ENCODE data around the gene CCRL2.
"Not testable (repeated sequence)": the region's sequence is repeated elsewhere in the genome, so short reads cannot be mapped to it uniquely, and the experiment has no call there.

CCRL2 gene

GRCh38 chr3:46380471-46381221 lies 26.4 kb upstream of the CCRL2 start:
- DNase-seq, result no peak

DNA sequence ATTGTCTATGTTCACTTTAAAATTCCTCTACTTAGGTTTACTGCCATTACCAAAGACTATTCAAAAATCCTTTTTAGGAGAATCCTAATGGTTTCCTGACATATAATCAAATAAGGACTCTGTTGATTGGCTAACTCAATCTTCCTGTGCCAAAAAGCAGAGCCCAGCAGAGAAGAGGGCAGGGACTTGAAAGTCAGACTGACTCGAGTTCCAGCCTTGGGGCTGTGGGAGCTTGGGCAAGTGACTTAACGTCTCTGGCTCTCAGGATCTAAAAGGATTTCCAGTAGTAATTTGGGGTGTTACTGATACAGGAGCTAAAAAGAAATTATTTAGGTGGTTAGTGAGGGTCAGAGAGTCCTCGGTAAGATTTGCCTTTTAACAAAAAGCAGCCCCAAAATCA lies 25.4 kb upstream of the CCRL2 start:
- DNase-seq, result no peak

GRCh38 chr3:46383211-46383950 lies 23.7 kb upstream of the CCRL2 start:
- DNase-seq, result no peak

DNA sequence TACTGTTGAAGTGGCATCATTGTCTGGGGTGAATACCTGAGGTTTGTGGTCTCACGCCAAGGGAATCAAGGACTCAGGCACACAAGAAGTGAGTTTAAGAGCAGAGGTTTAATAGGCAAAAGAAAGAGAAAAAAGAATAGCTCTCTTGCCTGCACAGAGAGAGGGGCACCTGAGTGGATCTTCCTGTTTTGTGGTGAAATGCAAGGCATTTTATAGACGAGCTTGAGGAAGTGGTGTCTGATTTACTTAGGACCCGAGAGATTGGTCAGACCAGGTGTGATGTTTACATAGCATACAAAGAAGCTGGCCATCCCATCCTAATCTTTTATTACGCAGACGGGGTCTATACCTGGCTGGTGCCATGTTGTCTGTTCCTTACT lies 23.1 kb upstream of the CCRL2 start:
- peak; percentile 72 for DNase-seq

DNA sequence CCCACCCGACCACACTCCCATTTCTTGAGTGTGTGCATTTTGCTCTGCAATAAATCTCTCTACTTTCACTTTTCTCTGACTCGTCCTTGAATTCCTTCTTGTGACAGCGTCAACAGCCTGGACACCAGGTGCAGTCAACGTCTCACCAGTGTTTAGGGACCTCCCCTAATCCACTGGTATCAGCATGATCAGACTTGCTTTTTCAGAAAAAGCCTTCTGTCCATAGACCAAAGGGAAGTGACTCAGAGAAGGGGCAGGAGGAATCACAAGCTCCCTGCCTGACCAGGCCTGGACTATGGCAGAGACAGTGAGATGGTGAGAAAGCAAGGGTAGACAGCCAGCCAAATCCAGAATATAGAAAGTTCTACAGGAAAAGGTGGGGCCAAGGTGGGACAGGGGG lies 20.9 kb upstream of the CCRL2 start:
- peak; percentile 66 for DNase-seq

DNA sequence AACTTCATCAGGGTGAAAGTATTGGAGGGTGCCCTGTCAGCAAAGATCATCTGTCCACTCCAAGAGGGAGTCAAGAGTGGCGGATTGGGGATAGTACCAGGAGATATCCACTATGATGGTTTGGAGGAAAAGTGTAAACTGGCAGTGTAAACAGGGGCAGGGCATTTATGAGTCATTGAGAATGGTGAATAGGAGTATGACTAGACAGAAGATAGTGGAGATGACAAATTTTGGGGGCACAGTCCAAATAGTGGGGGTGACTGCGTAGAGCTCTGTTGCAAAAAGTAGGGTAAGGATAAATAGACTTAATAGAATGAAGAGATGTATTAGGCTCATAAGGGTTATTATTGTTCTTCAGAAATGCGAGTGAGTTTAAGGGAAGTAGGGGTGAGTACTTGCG lies 18.2 kb upstream of the CCRL2 start:
- DNase-seq, result not testable (repeated sequence)

DNA sequence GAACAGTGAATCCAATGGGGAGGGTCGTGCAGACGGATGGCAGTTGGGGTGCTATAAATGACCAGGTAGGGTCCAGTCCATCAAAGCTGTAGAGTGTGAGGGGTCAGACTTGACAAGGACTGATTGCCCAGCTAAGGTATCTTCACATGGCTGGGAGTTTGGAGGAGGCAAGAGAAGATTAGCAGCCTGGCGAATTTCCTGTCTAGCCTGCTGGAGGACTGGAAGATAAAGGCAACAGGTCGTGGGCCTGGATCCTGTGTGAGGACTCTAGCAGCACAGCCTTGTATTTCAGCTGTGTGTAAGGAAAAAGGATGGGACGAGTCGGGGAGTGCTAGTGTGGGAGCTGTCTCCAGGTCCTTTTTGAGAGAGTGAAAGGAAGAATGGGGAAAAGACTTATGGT lies 17.8 kb upstream of the CCRL2 start:
- DNase-seq, result no peak

- DNase-seq, result not testable (repeated sequence)
Observed at GRCh38 chr3:46391526-46391925, 15.5 kb upstream of the CCRL2 start.

DNA sequence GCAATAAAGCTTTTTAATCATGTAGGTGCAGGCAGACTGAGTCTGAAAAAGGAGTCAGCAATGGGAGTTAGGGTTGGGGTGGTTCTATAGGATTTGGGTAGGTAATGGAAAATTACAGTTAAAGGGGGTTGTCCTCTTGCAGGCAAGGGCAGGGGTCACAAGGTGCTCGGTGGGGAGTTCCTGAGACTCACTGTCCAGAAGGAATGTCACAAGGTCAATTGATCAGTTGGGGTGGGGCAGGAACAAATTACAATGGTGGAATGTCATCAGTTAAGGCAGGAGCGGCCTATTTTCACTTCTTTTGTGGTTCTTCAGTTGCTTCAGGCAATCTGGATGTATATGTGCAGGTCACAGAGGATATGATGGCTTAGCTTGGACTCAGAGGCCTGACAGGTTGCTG lies 14.0 kb upstream of the CCRL2 start:
- no peak for DNase-seq

DNA sequence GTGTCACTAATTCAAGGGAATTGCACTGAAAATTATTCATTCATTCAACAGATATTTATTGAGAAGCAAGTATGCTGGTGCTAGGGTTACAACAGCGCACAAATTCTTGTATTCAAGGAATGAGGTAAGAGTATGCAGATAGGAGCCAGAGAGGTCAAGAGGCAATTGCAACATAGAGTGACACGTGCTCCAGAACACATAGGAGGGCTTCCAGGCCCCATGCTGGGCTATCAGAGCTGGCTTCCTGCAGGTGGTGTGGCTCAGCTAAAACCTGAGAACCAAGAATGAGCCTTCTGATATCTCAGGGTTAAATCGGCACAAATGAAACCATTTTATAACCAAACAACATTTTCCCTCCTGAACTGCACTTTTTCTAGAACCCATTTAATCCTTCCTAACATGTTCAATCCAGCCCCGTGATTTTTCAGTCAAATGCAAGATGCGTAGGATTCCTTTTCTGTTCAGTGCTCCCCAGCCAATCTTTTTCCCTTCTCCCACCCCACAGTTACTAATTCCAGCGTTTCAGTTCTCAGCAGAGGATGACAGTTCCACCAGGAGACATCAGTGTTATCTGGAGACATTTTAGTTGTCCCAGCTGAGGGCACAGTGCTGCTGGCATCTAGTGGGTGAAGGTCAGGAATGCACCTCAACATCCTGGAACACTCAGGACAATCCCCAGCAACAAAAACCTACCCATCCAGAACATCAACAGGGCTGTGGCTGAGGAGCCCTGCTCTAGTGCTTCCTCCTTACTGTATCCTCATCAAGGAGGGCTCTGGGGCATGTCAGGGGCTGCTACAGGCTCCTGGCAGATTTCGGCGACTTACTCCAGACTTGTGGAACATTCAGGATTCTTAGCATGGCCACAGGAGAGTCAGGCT lies 13.3 kb upstream of the CCRL2 start:
- peak; percentile 78 for DNase-seq

DNA sequence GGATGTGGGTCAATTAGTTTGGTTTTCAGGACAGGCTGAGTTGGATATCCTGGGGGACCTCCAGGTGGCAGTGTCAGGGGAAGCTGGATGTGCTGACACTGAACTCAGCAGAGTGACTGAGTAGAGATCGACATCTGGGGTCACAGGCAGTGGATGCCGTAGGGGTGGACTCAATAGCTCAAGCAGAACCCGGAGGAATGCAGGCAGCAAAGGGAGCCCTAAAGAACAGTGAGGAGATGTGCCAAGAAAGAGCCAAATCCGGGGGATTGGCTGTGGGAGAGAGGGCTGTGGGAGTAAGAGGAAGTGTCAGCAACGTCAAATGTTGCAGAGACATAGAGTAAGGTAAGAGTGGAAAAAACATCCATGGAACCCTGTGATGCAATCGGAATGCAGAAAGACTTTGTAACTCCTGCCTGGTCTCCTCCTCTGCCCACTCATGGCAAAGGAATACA lies 11.8 kb upstream of the CCRL2 start:
- DNase-seq, result no peak

- no peak for DNase-seq
Observed at GRCh38 chr3:46395766-46396530, 11.1 kb upstream of the CCRL2 start.

- DNase-seq, result no peak
Observed at GRCh38 chr3:46397111-46397510, 9.9 kb upstream of the CCRL2 start.

- no peak for DNase-seq
Observed at GRCh38 chr3:46398186-46398955, 8.7 kb upstream of the CCRL2 start.

DNA sequence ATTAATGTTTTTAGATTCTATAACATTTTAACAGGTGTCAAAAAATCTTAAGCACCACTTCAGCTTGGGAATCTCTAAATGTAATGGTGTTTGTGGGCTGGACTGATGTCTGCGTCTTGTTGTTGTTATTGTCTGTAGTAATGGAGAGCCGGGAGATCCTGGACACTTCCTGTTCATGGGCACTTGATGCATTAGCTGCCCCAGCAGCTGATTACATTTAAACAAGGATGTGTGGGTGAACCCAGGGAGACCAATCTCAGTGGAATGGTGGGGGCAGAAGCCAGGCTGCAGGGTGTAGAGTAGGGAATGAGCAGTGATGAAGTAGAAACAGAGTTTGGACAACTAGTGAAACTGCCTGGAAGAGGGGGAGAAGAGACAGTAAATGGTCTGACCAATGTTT lies 8.0 kb upstream of the CCRL2 start:
- DNase-seq, result no peak

DNA sequence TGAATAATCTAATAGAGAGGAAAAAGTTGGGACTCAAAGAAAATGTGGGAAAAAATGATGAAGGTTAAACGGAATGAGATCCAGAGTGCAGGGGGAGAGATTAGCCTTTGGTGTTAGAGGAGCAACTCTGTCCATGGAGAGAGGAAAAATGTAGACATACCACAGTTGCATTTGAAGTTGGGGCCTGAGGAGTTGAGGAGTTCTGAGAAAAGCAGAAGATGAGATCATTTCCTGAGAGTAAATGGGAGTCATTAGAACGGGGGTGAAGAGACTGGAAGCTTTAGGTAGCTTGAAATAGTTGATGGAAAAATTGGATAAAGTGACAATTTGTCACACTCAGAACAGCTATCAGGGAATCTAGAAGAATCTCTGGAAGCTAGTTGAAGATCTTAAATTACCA lies 7.5 kb upstream of the CCRL2 start:
- DNase-seq, result no peak

- no peak for DNase-seq
Observed at GRCh38 chr3:46400000-46400734, 6.9 kb upstream of the CCRL2 start.

- DNase-seq, result no peak
Observed at GRCh38 chr3:46400846-46401245, 6.2 kb upstream of the CCRL2 start.

GRCh38 chr3:46401579-46401978 lies 5.5 kb upstream of the CCRL2 start:
- no peak for DNase-seq

DNA sequence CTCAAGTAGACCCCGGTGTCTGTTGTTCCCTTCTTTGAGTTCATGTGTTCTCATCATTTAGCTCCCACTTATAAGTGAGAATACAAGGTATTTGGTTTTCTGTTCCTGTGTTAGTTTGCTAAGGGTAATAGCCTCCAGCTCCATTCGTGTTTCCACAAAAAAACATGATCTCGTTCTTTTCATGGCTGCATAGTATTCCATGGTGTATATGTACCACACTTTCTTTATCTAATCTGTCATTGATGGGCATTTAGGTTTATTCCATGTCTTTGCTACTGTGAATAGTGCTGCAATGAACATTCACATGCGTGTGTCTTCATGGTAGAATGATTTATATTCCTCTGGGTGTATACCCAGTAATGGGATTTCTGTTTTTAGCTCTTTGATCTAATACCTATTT lies 4.2 kb upstream of the CCRL2 start:
- not testable (repeated sequence) for DNase-seq

Data from NCI-H146 (cell line).